HUDEP-2 (cell line): ENCODE results near the gene CPB2.

Experiments used
- DNase-seq, 76 experiments: peaks; one replicate each; lab custom pipeline; 2025; ENCODE audit not compliant: unreplicated experiment in 76 of 76; lab: John Stamatoyannopoulos, UW

The CPB2 gene

DNA sequence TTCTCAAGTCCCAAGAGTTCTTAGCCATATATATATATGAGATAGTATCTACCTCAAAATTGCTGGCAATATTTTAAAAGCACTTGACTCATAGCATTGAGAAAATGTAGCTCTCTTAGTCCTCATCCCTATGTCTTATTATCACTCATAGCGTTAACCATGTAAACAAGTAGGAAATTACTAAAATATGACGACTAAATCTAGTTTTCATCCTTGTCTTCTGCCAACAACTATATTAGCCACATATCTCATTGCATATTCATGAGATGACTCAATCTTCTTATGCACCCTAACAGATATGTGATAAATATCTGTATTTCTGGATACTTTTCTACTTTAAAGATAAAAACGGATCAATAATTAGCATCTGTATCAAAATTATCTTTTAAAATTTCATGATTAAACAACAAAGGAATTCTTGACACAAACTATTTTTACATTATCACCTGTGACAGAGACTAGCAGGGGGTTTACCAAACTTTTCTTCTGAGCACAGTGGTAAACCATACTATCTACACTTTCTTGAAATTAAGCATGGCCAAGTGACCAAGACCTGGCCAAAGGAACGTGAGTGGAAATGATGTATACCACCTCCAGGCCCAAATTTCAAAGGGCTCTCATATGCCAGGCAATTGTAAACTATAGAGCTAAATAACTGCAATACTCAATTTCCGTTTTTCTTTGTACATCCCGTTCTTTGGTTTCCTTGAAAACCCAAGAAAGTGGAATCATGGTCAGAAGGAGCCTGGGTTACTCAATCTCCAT is 98.0 kb downstream of the CPB2 start:
- DNase-seq, result no peak

DNA sequence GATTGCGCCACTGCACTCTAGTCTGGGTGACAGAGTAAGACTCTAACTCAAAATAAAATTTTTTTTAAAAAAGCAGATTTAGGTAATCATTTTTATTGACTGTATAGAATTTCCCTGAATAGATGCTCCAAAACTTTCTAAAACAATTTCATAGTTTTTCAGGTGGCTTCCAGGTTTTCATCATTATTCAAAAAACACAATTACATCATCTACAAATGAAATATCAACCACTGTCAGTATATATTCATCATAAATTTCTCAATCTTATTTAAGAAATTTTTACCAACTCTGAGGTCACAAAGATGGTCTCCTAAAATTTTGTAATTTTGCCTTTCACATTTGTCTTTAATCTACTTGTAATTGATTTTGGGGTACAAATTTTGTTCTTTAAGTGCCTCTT is 100.3 kb downstream of the CPB2 start:
- DNase-seq, result no peak
